GM19238 (cell line): Measurements from ENCODE around the gene TAF7L.
"Not testable (repeated sequence)": the region's sequence is repeated elsewhere in the genome, so short reads cannot be mapped to it uniquely, and the experiment has no call there.

Experiments
- DNase-seq: peaks from one replicate; pipeline ENCODE4 v3.0.0; 2011; ENCODE audit warnings: low spot score; ENCODE audit not compliant: insufficient read length

The TAF7L gene, protein sequence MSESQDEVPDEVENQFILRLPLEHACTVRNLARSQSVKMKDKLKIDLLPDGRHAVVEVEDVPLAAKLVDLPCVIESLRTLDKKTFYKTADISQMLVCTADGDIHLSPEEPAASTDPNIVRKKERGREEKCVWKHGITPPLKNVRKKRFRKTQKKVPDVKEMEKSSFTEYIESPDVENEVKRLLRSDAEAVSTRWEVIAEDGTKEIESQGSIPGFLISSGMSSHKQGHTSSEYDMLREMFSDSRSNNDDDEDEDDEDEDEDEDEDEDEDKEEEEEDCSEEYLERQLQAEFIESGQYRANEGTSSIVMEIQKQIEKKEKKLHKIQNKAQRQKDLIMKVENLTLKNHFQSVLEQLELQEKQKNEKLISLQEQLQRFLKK

DNA sequence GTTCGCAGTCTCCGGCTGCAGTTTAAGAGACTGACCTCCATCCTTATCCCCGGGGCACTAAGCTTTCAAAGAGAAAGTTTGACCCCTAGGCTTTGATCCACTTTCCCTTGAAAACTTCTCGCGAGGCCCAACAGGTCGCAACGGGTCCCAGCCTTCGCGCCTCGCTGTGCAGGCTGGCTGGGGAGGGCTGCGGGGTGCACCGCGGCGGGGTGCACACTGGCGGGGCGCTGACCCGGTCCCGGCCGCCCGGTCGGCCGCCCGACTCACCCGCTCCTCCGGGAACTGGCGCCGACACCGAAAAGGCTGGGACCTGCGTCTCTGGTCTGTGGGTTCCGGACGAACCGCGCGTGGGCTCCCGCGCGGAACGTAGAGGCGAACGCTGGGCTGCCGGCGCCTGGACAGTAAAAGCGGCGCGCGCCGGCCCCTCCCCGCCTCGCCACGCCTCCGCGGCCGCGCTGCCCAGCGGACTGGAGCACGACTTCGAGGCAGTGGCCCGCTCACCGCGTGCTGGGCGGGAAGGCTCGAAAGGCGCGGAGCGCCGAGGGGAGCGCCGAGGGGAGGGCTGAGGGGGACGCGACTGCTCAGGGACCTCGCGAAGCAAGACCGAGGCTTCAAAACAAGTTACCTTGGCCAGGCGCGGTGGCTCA, at the start of gene TAF7L:
Gene TAF7L, minus strand, starts transcription at position 378 of the 647 bp plus-strand sequence. CDS start 3,791 bp downstream, outside the sequence.
- no peak for DNase-seq

- no peak for DNase-seq
These were observed 46.7 kb upstream of the TAF7L start for GRCh38 chrX:101337776-101338271.

DNA sequence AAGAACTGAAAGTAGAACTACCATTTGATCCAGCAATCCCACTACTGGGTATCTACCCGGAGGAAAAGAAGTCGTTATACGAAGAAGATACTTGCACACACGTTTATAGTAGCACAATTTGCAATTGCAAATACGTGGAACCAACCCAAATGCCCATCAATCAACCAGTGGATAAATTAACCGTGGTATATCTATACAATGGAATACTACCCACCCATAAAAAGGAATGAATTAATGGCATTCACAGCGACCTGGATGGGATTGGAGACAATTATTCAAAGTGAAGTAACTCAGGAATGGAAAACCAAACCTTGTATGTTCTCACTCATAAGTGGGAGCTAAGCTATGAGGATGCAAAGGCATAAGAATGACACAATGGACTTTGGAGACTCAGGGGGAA, 43.2 kb upstream of the TAF7L start:
- DNase-seq, result not testable (repeated sequence)

GRCh38 chrX:101326600-101326999, 35.5 kb upstream of the TAF7L start:
- not testable (repeated sequence) for DNase-seq

DNA sequence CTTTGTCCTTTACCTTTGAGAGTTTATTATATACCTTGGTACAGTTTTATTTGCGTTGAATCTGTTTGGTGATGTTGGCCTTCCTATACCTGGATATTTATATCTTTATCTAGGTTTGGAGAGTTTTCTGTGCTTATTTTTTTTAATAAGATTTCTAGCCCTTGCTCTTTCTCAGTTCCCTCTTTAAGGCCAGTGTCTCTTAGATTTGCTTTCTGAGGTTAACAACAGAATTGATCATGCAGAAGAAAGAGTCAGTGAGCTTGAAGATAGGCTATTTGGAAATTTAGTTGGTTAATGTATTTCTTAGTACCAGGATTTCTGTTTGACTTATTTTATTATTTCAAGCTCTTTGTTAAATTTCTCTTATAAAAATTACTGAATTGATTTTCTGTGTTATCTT, 12.7 kb upstream of the TAF7L start:
- DNase-seq, result no peak

GRCh38 chrX:101295603-101296002, 4.5 kb upstream of the TAF7L start:
- DNase-seq, result not testable (repeated sequence)

- no peak for DNase-seq
These were observed 3.7 kb downstream of the TAF7L start for GRCh38 chrX:101287402-101287801.

- DNase-seq, result no peak
These were observed 14.9 kb downstream of the TAF7L start for GRCh38 chrX:101276238-101276637.

GRCh38 chrX:101274198-101274597, 16.9 kb downstream of the TAF7L start:
- DNase-seq, result no peak

GRCh38 chrX:101265869-101266428, 25.2 kb downstream of the TAF7L start:
- no peak for DNase-seq

- DNase-seq, result no peak
These were observed 27.4 kb downstream of the TAF7L start for GRCh38 chrX:101263766-101264165.

GRCh38 chrX:101262590-101262989, 28.5 kb downstream of the TAF7L start:
- DNase-seq, result no peak

- no peak for DNase-seq
These were observed 30.7 kb downstream of the TAF7L start for GRCh38 chrX:101260435-101260834.

DNA sequence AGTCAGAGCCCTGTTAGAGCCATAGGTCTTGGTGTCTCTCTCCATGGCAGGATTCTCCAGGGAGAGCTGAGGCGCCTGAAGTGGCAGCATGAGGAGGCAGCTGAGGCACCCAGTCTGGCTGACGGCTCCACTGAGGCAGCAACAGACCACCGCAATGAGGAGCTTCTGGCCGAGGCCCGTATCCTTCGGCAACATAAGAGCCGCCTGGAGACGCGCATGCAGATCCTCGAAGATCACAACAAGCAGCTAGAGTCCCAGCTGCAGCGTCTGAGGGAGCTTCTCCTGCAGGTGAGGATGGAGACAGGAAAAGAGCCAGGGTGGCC, 32.9 kb downstream of the TAF7L start:
- DNase-seq, result no peak

- DNase-seq, result no peak
These were observed 33.5 kb downstream of the TAF7L start for GRCh38 chrX:101257448-101258258.

DNA sequence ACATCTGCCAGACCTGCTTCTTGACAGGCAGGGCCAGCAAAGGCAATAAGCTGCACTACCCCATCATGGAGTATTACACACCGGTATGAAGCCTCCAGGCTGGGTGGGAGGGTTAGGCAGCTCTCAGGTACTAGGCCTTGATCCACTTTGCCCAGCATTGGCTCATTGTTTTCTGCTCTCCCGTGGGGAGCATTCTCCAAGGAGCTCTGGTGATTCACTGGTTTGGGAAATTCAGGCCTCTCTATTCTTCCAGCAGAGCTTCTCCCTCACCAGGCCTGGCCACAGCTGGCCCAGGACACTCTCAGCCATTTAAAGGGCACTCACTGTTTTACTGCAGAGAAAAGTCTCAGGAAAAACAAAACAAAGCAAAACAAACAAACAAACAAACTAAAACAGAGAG, 38.5 kb downstream of the TAF7L start:
- DNase-seq, result no peak

DNA sequence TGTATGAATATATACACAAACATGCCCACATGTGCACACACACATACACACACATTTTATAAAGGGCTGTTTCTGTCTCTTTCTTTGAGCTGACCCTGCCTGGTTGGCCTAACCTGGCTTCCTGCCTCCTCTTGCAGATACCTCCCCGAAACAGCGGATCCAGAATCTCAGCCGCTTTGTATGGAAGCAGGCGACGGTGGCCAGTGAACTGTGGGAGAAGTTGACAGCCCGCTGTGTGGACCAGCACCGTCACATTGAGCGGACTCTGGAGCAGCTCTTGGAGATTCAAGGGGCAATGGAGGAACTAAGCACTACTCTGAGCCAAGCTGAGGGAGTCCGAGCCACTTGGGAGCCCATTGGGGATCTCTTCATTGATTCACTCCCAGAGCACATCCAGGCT, 49.6 kb downstream of the TAF7L start:
- no peak for DNase-seq

GRCh38 chrX:101237041-101237440, 54.1 kb downstream of the TAF7L start:
- DNase-seq, result no peak

- DNase-seq, result no peak
These were observed 58.8 kb downstream of the TAF7L start for GRCh38 chrX:101232316-101232715.

DNA sequence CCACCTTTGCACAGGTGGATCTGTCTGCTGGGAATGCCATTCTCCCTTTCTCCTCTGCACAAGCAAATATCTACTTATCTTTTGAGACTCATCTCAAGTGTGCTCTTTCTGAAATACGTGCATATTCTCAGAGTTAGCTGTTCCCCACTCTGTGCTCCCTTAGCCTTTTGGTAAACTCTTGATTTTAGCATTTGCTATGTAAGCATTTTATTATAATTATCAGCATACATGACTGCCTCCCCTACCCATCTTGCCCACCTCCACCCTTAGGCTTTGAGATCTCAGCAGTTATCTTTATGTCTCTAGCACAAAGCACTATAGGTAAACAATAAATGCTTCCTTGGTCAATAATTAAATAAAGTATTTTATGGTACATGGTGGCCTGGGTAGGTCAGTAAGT, 60.1 kb downstream of the TAF7L start:
- no peak for DNase-seq

GRCh38 chrX:101230636-101231035, 60.5 kb downstream of the TAF7L start:
- DNase-seq, result no peak

DNA sequence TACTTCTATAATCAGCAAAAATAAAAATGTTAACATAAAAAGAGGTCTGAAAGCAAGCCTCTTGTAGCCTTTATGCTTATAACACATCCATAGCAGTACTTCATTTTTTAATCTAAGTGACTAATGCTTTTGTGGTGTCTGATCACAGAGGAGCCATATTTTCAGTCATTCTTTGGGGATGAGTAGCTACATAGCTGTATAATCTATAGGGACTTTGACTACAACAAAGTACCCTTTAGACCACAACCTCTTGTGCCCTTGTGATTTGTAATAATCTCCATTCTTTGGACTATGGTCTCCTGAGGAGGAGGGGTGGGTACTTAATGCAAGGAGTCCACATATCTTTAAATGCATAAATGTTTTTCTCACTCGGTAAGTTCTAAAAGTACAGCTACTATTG, 62.0 kb downstream of the TAF7L start:
- DNase-seq, result no peak
